Kidney (tissue), 14 donors: ENCODE data around the gene AASS. TPM values are rescaled to one million over a fixed set of nuclear protein-coding genes. Genes with fewer than 3 reads are reported as not detected.

Source experiments
- DNase-seq, 5 donors: peaks; one replicate each; pipeline ENCODE4 v3.0.0-alpha.2; 2013 to 2020
- FAIRE-seq: peaks from 2 replicates; lab custom pipeline; 2012; peaks lifted over from hg19 to GRCh38; lab: Jason Lieb, UNC
- H3K27ac ChIP-seq, 2 donors: one replicate each; pipeline ENCODE4 v1.7.0; 2013; ENCODE audit warnings: low read depth in 2 of 2, low read length in 2 of 2, inconsistent platforms in 1 of 2
- H3K27me3 ChIP-seq: one replicate; pipeline ENCODE4 v1.7.1; 2013; ENCODE audit warnings: low read length, inconsistent platforms; ENCODE audit not compliant: control insufficient read depth, insufficient read depth
- H3K36me3 ChIP-seq, 3 donors: one replicate each; pipeline versions ENCODE4 v1.7.0 to v1.7.1; 2013; ENCODE audit warnings: low read length in 3 of 3, control low read depth in 1 of 3, inconsistent platforms in 1 of 3; ENCODE audit not compliant: insufficient read depth in 3 of 3, control insufficient read depth in 2 of 3
- H3K4me1 ChIP-seq, 3 donors: one replicate each; pipeline versions ENCODE4 v1.7.0 to v1.7.1; 2013; ENCODE audit warnings: low read length in 3 of 3, inconsistent platforms in 1 of 3, low read depth in 1 of 3; ENCODE audit not compliant: control insufficient read depth in 2 of 3, insufficient read depth in 2 of 3
- H3K4me3 ChIP-seq, 3 donors: one replicate each; pipeline versions ENCODE4 v1.7.0 to v1.8.1; 2013; ENCODE audit warnings: low read length in 3 of 3, control low read depth in 1 of 3, inconsistent platforms in 1 of 3
- H3K9ac ChIP-seq, 3 donors: one replicate each; pipeline versions ENCODE4 v1.7.0 to v1.7.1; 2013; ENCODE audit warnings: low read length in 3 of 3, control low read depth in 1 of 3, inconsistent platforms in 1 of 3
- H3K9me3 ChIP-seq, 3 donors: one replicate each; pipeline versions ENCODE4 v1.7.0 to v1.7.1; 2013; ENCODE audit warnings: low read length in 3 of 3, control low read depth in 1 of 3, inconsistent platforms in 1 of 3; ENCODE audit not compliant: control insufficient read depth in 2 of 3, insufficient read depth in 1 of 3
- intact Hi-C: fragments of 100-400 bp; cut with DNase I; formaldehyde crosslinking; loops from one replicate; pipeline ENCODE4 v1.11.1; 2022
- polyA plus RNA-seq: library from polyadenylated mRNA; stranded (reverse); fragments of 350-450 nt; fragmentation: Illumina TruSeq; extraction: RNeasy Lipid Tissue Mini Kit (QIAGEN cat#74804); gene quantifications from one replicate; pipeline ENCODE4 v1.2.3, GENCODE V29; 2014; ENCODE audit warnings: low read depth, low replicate concordance; ENCODE audit not compliant: insufficient read depth
- total RNA-seq: library from RNA; stranded (reverse); fragmentation: NEBNext Ultra II Directional; extraction: Animal tissue kit (Norgen Biotek cat#: 25700); gene quantifications from one replicate; pipeline ENCODE4 v1.2.1, GENCODE V29; 2021
- TF ChIP-seq, protein P1 (sequence below): IDR thresholded peaks from 3 replicates; pipeline ENCODE4 v1.5.1; 2012; ENCODE audit warnings: mild to moderate bottlenecking, moderate library complexity, borderline replicate concordance; ENCODE audit not compliant: insufficient read depth; ENCODE audit errors: extremely low read depth
- donor health status: control.
- donor health status: control.
- donor health status: control.
- donor health status: control.
- donor health status: control.
- donor health status: DM: yes; HTN: yes; CAD: no.
- donor health status: Normal renal cell carcinoma (clear cell type).

The AASS gene
- total and polyA plus RNA-seq, 2 donors from 2014 or later: 4.9 to 24.2 TPM

GRCh38 chr7:122070062-122070461 is 74.0 kb downstream of the AASS start:
- Histone ChIP-seq H3K4me1 (no peaks in the 10 kb centered on the region), H3K9ac (no peak overlapping the region), H3K9me3 (no peaks in the 10 kb centered on the region), H3K27ac (no peak overlapping the region), H3K36me3 (peaks cover 0 to 4% (median 0%) of the 10 kb centered on the region in 3 donors), H3K27me3 (no peaks in the 10 kb centered on the region), H3K4me3 (no peak overlapping the region)
- TF ChIP-seq, protein P1, sequence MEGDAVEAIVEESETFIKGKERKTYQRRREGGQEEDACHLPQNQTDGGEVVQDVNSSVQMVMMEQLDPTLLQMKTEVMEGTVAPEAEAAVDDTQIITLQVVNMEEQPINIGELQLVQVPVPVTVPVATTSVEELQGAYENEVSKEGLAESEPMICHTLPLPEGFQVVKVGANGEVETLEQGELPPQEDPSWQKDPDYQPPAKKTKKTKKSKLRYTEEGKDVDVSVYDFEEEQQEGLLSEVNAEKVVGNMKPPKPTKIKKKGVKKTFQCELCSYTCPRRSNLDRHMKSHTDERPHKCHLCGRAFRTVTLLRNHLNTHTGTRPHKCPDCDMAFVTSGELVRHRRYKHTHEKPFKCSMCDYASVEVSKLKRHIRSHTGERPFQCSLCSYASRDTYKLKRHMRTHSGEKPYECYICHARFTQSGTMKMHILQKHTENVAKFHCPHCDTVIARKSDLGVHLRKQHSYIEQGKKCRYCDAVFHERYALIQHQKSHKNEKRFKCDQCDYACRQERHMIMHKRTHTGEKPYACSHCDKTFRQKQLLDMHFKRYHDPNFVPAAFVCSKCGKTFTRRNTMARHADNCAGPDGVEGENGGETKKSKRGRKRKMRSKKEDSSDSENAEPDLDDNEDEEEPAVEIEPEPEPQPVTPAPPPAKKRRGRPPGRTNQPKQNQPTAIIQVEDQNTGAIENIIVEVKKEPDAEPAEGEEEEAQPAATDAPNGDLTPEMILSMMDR: no peak
- FAIRE-seq: no peak
- DNase-seq: no peak
- intact Hi-C loops: no loop called here

- Histone ChIP-seq H3K4me1 (no peaks in the 10 kb centered on the region), H3K36me3 (no peaks in the 10 kb centered on the region), H3K27ac (no peak overlapping the region), H3K9me3 (no peaks in the 10 kb centered on the region), H3K9ac (no peak overlapping the region), H3K27me3 (no peaks in the 10 kb centered on the region), H3K4me3 (no peak overlapping the region)
- no peak for DNase-seq
- intact Hi-C loops: no loop called here
- TF ChIP-seq, protein P1: no peak
- FAIRE-seq: no peak
Measured at GRCh38 chr7:122068999-122069398, 75.0 kb downstream of the AASS start.

DNA sequence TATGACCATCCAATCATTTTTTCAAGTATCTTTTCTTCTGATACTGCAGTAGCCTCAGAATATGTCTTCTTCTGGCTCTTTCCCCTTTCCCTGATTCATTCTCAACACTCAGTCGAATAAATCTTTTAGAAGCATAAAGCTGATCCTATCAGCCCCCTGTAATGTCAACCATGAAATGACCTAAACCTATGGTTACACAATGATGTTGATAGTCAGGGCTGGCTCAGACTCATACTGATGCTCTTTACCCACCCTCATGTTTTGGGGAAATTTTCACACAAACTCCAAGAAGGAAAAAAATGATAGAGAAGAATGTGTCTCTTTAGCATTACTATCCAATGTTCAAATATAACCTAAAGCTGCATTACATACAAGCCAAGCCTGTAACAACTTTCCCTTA is 76.0 kb downstream of the AASS start:
- no peak for DNase-seq
- Histone ChIP-seq H3K27ac (no peak overlapping the region), H3K9ac (no peak overlapping the region), H3K4me1 (no peaks in the 10 kb centered on the region), H3K4me3 (no peak overlapping the region), H3K9me3 (no peaks in the 10 kb centered on the region), H3K27me3 (no peaks in the 10 kb centered on the region), H3K36me3 (no peaks in the 10 kb centered on the region)
- TF ChIP-seq, protein P1: no peak
- no peak for FAIRE-seq
- intact Hi-C loops: no loop called here

- Histone ChIP-seq H3K4me1 (no peaks in the 10 kb centered on the region), H3K36me3 (no peaks in the 10 kb centered on the region), H3K27ac (no peak overlapping the region), H3K27me3 (no peaks in the 10 kb centered on the region), H3K9me3 (no peaks in the 10 kb centered on the region), H3K9ac (no peak overlapping the region), H3K4me3 (no peak overlapping the region)
- FAIRE-seq: no peak
- intact Hi-C loops: no loop called here
- no peak for DNase-seq
- TF ChIP-seq, protein P1: no peak
Measured at GRCh38 chr7:122067077-122067476, 77.0 kb downstream of the AASS start.
